K562 (cell line): Measurements from ENCODE around the gene CHCHD5. TPM values are rescaled to one million over a fixed set of nuclear protein-coding genes. Genes with fewer than 3 reads are reported as not detected.

ENCODE experiments used
- ARHGAP35 ChIP-seq: fragments of 450-650 bp; IDR thresholded peaks from 2 replicates; pipeline ENCODE4 v1.6.1; 2018; ENCODE audit not compliant: partially characterized antibody
- BDP1 ChIP-seq: IDR thresholded peaks from 3 replicates; pipeline ENCODE4 v1.6.1; 2011; ENCODE audit not compliant: insufficient read length, insufficient read depth
- CREBBP ChIP-seq: IDR thresholded peaks from one replicate; pipeline ENCODE4 v1.6.1; 2012; ENCODE audit warnings: low read depth, mild to moderate bottlenecking, control low read depth, inconsistent platforms, low read length
- ESRRA ChIP-seq: fragments of 450-650 bp; IDR thresholded peaks from 2 replicates; pipeline ENCODE4 v1.6.1; 2014; ENCODE audit warnings: low read depth, mild to moderate bottlenecking, moderate library complexity, borderline replicate concordance
- EWSR1 ChIP-seq: fragments of 450-650 bp; IDR thresholded peaks from 2 replicates; pipeline ENCODE4 v1.6.1; 2018; ENCODE audit warnings: borderline replicate concordance, mild to moderate bottlenecking, low read depth, moderate library complexity; ENCODE audit not compliant: partially characterized antibody
- FOXK2 ChIP-seq, 2 experiments: fragments of 450-650 bp; IDR thresholded peaks in 1 of 2; conservative IDR thresholded peaks in 1 of 2; 2 replicates each; pipeline ENCODE4 v1.6.1; 2016; ENCODE audit warnings: low read depth in 2 of 2, mild to moderate bottlenecking in 1 of 2
- GATAD2B ChIP-seq: fragments of 450-650 bp; IDR thresholded peaks from 2 replicates; pipeline ENCODE4 v1.6.1; 2017; ENCODE audit warnings: mild to moderate bottlenecking, borderline replicate concordance
- HSF4 ChIP-seq: fragments of 250-450 bp; sonication (Bioruptor Pico); IDR thresholded peaks from 2 replicates; pipeline ENCODE4 v2.1.2; 2022; ENCODE audit warnings: mild to moderate bottlenecking, moderate library complexity, borderline replicate concordance
- IRF2 ChIP-seq: sonication (generic); formaldehyde crosslinking; IDR thresholded peaks from 2 replicates; pipeline ENCODE4 v1.8.1; 2022; ENCODE audit warnings: mild to moderate bottlenecking, missing genetic modification reagents
- LEF1 ChIP-seq: fragments of 450-650 bp; IDR thresholded peaks from 2 replicates; pipeline ENCODE4 v1.6.1; 2016; ENCODE audit warnings: mild to moderate bottlenecking
- MAFF ChIP-seq: IDR thresholded peaks from 2 replicates; pipeline ENCODE4 v1.6.1; 2012; ENCODE audit warnings: low read length, improper control_type of control experiment
- MYC ChIP-seq, 2 experiments: fragments of 250-450 bp in 1 of 2; sonication (Bioruptor Pico) in 1 of 2; IDR thresholded peaks; 2 replicates each; pipeline versions ENCODE4 v1.5.1 to v1.6.1; 2012 to 2021; ENCODE audit warnings: low read depth in 2 of 2, borderline replicate concordance in 1 of 2, improper control_type of control experiment in 1 of 2, low read length in 1 of 2, mild to moderate bottlenecking in 1 of 2, moderate library complexity in 1 of 2
- PHF20 ChIP-seq: fragments of 450-650 bp; IDR thresholded peaks from 2 replicates; pipeline ENCODE4 v1.6.1; 2018; ENCODE audit not compliant: partially characterized antibody
- PHTF2 ChIP-seq: fragments of 250-450 bp; sonication (Bioruptor Pico); IDR thresholded peaks from 2 replicates; pipeline ENCODE4 v1.5.0; 2021; ENCODE audit warnings: mild to moderate bottlenecking
- RBM14 ChIP-seq: fragments of 200-400 bp; formaldehyde crosslinking; IDR thresholded peaks from 2 replicates; pipeline ENCODE4 v1.6.1; 2018; ENCODE audit warnings: low read depth, mild to moderate bottlenecking, low read length, moderate library complexity, borderline replicate concordance; ENCODE audit not compliant: insufficient read depth
- RUNX1 ChIP-seq: sonication (generic); IDR thresholded peaks from 2 replicates; pipeline ENCODE4 v1.6.1; 2016; ENCODE audit warnings: antibody characterized with exemption, low read depth
- SOX6 ChIP-seq: fragments of 450-650 bp; IDR thresholded peaks from 2 replicates; pipeline ENCODE4 v1.6.1; 2014; ENCODE audit warnings: mild to moderate bottlenecking
- YBX1 ChIP-seq: fragments of 450-650 bp; IDR thresholded peaks from 2 replicates; pipeline ENCODE4 v1.7.1; 2016; ENCODE audit warnings: mild to moderate bottlenecking
- ZNF316 ChIP-seq: fragments of 450-650 bp; IDR thresholded peaks from 2 replicates; pipeline ENCODE4 v1.6.1; 2016
- ZNF584 ChIP-seq: fragments of 200-800 bp; sonication (Bioruptor generic); IDR thresholded peaks from 2 replicates; pipeline ENCODE4 v1.6.1; 2016; ENCODE audit warnings: low read depth, mild to moderate bottlenecking, missing genetic modification characterization, missing compliant biosample characterization
- ZNF707 ChIP-seq: fragments of 250-450 bp; sonication (Bioruptor Pico); conservative IDR thresholded peaks from 2 replicates; pipeline ENCODE4 v1.8.0; 2022; ENCODE audit warnings: inconsistent platforms, mild to moderate bottlenecking, moderate library complexity
- polyA plus RNA-seq, 8 experiments: library from polyadenylated mRNA; depleted of rRNA in 4 of 8; stranded (reverse) in 5 of 8; unstranded in 3 of 8; fragments of >200 nt; fragmentation: Nextera tagmentation in 2 of 8; fragmentation: Illumina TruSeq in 1 of 8; extraction: Ambion mirVana in 2 of 8; extraction: Trizol in 1 of 8; gene quantifications; 2 replicates each; pipeline versions ENCODE4 v1.2.1 to v1.2.3, GENCODE V29; 2011 to 2014; ENCODE audit warnings: inconsistent platforms in 1 of 8, missing spikeins in 1 of 8
- total RNA-seq, 7 experiments: library from RNA; depleted of rRNA in 6 of 7; stranded (reverse); fragments of >200 nt in 6 of 7; fragmentation: Illumina TruSeq in 2 of 7; extraction: Trizol in 2 of 7; gene quantifications; 2 replicates each; pipeline versions ENCODE4 v1.2.1 to v1.2.3, GENCODE V29; 2011 to 2021; ENCODE audit warnings: low replicate concordance in 1 of 7
- TF ChIP-seq, protein P1 (sequence below): conservative IDR thresholded peaks from 2 replicates; pipeline ENCODE4 v1.6.1; 2011; ENCODE audit warnings: low read depth, mild to moderate bottlenecking, low read length; ENCODE audit not compliant: control insufficient read depth
- TF ChIP-seq, protein P2 (sequence below): sonication (generic); formaldehyde crosslinking; IDR thresholded peaks from 2 replicates; pipeline ENCODE4 v1.8.0; 2022; ENCODE audit warnings: mild to moderate bottlenecking, low read depth, missing genetic modification reagents
- TF ChIP-seq, protein P3 (sequence below): fragments of 450-650 bp; formaldehyde crosslinking; conservative IDR thresholded peaks from 2 replicates; pipeline ENCODE4 v1.4.0; 2022; ENCODE audit warnings: mild to moderate bottlenecking, missing genetic modification characterization

CHCHD5 gene
- total and polyA plus RNA-seq, 9 of the 15 experiments (the other 6 are each of a cell fraction or from before 2014, with no cell fraction given): 7.4 to 79.3 (median 33.4) TPM

DNA sequence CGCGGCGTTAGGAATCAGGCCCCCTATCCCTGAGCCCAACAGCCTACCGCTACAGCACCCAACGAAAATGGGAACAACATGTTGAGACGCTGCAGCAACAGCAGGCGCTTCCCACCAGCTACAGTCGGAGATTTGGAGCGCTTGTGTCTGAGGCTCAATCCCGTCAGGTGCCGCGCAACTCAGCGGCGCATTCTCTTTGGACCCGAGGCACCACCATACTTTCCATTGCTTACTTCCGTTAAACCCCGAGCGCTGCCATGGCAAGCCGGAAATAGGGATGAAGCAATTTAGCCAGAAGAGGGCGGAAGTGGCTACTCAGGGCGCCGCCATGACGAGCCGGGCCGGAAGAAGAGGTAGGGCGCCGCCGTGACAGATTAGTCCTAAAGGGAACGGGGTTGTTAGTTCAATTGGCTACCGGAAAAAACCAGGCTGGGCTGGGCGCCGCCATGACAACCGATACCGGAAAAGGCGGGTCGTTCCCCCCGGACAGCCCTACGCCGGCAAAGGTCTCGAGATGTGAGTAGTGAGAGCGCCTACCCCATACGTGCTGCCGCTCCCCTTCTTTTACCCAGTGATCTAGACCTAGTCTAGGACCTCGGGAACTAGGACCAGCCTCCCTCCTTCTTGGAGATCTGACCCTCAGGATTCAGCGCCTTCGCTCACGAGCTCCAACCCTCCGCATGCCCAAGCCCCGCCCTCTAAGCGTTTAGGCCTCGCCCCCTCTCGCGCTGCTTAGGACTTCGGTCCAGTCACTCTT, at the start of gene CHCHD5 (continued):
- TF ChIP-seq, protein P1, sequence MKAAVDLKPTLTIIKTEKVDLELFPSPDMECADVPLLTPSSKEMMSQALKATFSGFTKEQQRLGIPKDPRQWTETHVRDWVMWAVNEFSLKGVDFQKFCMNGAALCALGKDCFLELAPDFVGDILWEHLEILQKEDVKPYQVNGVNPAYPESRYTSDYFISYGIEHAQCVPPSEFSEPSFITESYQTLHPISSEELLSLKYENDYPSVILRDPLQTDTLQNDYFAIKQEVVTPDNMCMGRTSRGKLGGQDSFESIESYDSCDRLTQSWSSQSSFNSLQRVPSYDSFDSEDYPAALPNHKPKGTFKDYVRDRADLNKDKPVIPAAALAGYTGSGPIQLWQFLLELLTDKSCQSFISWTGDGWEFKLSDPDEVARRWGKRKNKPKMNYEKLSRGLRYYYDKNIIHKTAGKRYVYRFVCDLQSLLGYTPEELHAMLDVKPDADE: peak; percentile 91
- TF ChIP-seq MYC (IDR thresholded peaks at IDR 0.05; ENCODE audit: low read depth, low read length) (peak; percentile 76), MYC (CRISPR knock-in tag; IDR thresholded peaks at IDR 0.05; ENCODE audit: borderline replicate concordance, low read depth) (no peak), RUNX1 (no peak), ZNF584 (CRISPR knock-in tag) (peak; percentile 67), ESRRA (peak; percentile 63), EWSR1 (no peak), IRF2 (CRISPR knock-in tag) (no peak), PHF20 (peak; percentile 83), GATAD2B (peak; percentile 65; the same call in 1 of the 2 replicates), RBM14 (no peak), BDP1 (no peak), MAFF (no peak), CREBBP (no peak), ZNF316 (no peak), FOXK2 (conservative IDR thresholded peaks at IDR 0.05 in 1 of 2, IDR thresholded peaks at IDR 0.05 in 1 of 2; ENCODE audit: low read depth in 2 of 2) (peak; percentile 65 to 76), PHTF2 (no peak), HSF4 (CRISPR knock-in tag) (no peak), YBX1 (no peak), ARHGAP35 (no peak), ZNF707 (CRISPR knock-in tag) (no peak), LEF1 (peak; percentile 70; the same call in 1 of the 2 replicates), SOX6 (no peak)
- TF ChIP-seq, protein P2, sequence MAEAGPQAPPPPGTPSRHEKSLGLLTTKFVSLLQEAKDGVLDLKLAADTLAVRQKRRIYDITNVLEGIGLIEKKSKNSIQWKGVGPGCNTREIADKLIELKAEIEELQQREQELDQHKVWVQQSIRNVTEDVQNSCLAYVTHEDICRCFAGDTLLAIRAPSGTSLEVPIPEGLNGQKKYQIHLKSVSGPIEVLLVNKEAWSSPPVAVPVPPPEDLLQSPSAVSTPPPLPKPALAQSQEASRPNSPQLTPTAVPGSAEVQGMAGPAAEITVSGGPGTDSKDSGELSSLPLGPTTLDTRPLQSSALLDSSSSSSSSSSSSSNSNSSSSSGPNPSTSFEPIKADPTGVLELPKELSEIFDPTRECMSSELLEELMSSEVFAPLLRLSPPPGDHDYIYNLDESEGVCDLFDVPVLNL (CRISPR knock-in tag): no peak
- TF ChIP-seq, protein P3, sequence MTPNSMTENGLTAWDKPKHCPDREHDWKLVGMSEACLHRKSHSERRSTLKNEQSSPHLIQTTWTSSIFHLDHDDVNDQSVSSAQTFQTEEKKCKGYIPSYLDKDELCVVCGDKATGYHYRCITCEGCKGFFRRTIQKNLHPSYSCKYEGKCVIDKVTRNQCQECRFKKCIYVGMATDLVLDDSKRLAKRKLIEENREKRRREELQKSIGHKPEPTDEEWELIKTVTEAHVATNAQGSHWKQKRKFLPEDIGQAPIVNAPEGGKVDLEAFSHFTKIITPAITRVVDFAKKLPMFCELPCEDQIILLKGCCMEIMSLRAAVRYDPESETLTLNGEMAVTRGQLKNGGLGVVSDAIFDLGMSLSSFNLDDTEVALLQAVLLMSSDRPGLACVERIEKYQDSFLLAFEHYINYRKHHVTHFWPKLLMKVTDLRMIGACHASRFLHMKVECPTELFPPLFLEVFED (CRISPR knock-in tag): no peak
